K562 (cell line): ENCODE measurements around the gene TMPRSS6. TPM values are rescaled to one million over a fixed set of nuclear protein-coding genes. Genes with fewer than 3 reads are reported as not detected.
A peak's percentile ranks its signal among the peaks of the same experiment; 100 is the strongest.

Experiments used
- NEUROD1 ChIP-seq: fragments of 150-350 bp; IDR thresholded peaks from 2 replicates; pipeline ENCODE4 v1.6.1; 2014; ENCODE audit warnings: borderline replicate concordance, low read length, low read depth; ENCODE audit not compliant: partially characterized antibody
- NR2F6 ChIP-seq: fragments of 450-650 bp; formaldehyde crosslinking; IDR thresholded peaks from 2 replicates; pipeline ENCODE4 v1.4.0; 2020; ENCODE audit warnings: mild to moderate bottlenecking
- POLR2AphosphoS2 ChIP-seq: IDR thresholded peaks from 2 replicates; pipeline ENCODE4 v1.6.1; 2012; ENCODE audit warnings: low read length, improper control_type of control experiment
- TEAD4 ChIP-seq, 2 experiments: sonication (generic) in 1 of 2; formaldehyde crosslinking in 1 of 2; IDR thresholded peaks; 2 replicates each; pipeline versions ENCODE4 v1.6.1 to v1.8.0; 2012 to 2022; ENCODE audit warnings: borderline replicate concordance in 1 of 2, inconsistent platforms in 1 of 2, low read length in 1 of 2, mild to moderate bottlenecking in 1 of 2, missing genetic modification reagents in 1 of 2
- ZNF146 ChIP-seq: IDR thresholded peaks from one replicate; pipeline ENCODE4 v1.6.1; 2018; ENCODE audit warnings: missing compliant biosample characterization; ENCODE audit not compliant: unreplicated experiment
- ZNF347 ChIP-seq: fragments of 450-650 bp; formaldehyde crosslinking; IDR thresholded peaks from 2 replicates; pipeline ENCODE4 v1.4.0; 2020; ENCODE audit warnings: low read depth, mild to moderate bottlenecking, moderate library complexity
- polyA plus RNA-seq, 8 experiments: library from polyadenylated mRNA; depleted of rRNA in 4 of 8; stranded (reverse) in 5 of 8; unstranded in 3 of 8; fragments of >200 nt; fragmentation: Nextera tagmentation in 2 of 8; fragmentation: Illumina TruSeq in 1 of 8; extraction: Ambion mirVana in 2 of 8; extraction: Trizol in 1 of 8; gene quantifications; 2 replicates each; pipeline versions ENCODE4 v1.2.1 to v1.2.3, GENCODE V29; 2011 to 2014; ENCODE audit warnings: inconsistent platforms in 1 of 8, missing spikeins in 1 of 8
- total RNA-seq, 7 experiments: library from RNA; depleted of rRNA in 6 of 7; stranded (reverse); fragments of >200 nt in 6 of 7; fragmentation: Illumina TruSeq in 2 of 7; extraction: Trizol in 2 of 7; gene quantifications; 2 replicates each; pipeline versions ENCODE4 v1.2.1 to v1.2.3, GENCODE V29; 2011 to 2021; ENCODE audit warnings: low replicate concordance in 1 of 7
- TF ChIP-seq, protein P1 (sequence below): fragments of 150-350 bp; IDR thresholded peaks from 2 replicates; pipeline ENCODE4 v1.6.1; 2014; ENCODE audit warnings: low read depth, mild to moderate bottlenecking, low read length, borderline replicate concordance
- TF ChIP-seq, protein P2 (sequence below): fragments of 200-400 bp; formaldehyde crosslinking; IDR thresholded peaks from 2 replicates; pipeline ENCODE4 v1.6.1; 2017; ENCODE audit warnings: mild to moderate bottlenecking, low read depth, low read length, moderate library complexity
- TF ChIP-seq, protein P3 (sequence below): sonication (generic); formaldehyde crosslinking; IDR thresholded peaks from 2 replicates; pipeline ENCODE4 v1.9.0; 2022; ENCODE audit warnings: mild to moderate bottlenecking, missing genetic modification reagents
- TF ChIP-seq, protein P4 (sequence below): fragments of 200-800 bp; sonication (Bioruptor generic); IDR thresholded peaks from 2 replicates; pipeline ENCODE4 v1.6.1; 2017; ENCODE audit warnings: missing genetic modification characterization, missing compliant biosample characterization

The TMPRSS6 gene
- total and polyA plus RNA-seq, 9 of the 15 experiments (the other 6 are each of a cell fraction or from before 2014, with no cell fraction given) = 0.03 TPM; not detected in 8

DNA sequence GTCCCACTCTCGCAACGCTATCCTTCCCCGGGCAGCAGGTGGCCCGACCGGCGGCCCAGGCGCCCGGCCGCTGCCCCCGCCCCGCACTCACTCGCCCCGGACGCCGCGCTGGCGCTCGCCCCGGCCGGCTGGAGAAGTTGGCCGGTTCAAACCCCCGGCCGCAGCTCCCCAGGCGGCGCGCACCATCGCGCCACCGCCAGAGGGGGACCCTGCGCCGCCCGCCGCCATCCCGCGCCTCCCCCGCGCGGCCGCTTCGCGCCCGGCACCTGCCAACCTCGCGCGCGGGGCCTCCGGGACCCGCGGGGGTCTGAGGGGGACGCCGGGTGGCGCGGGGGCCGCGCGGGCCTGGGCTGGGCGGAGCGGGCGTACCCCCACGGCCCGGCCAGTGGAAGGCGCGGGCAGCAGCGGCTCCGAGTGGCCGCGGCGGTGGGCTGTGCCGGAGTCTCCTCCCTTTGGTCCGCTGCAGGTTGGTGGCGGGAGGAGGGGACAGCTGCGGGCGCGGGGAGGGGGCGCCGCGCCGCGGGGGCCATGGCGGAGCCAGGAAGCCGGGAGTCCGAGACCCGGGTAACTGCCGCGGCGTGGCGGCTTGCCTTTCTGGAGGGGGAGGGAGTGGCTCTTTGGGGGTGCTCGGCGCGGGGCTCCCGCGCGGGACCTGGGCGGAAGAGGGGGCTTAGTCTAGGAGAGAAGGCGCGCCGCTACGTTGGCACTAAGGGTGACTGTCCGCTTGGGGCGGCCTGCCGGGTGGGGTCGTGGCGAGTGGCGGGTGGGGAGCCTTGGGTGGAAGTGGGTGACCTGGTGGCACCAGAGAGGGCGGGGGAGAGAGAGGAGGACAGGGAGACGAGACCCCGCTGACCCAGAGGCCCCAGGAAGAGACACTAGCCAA is 90.0 kb downstream of the TMPRSS6 start, which contains the start of the genes MPST and TST (continued):
- TF ChIP-seq, protein P1, sequence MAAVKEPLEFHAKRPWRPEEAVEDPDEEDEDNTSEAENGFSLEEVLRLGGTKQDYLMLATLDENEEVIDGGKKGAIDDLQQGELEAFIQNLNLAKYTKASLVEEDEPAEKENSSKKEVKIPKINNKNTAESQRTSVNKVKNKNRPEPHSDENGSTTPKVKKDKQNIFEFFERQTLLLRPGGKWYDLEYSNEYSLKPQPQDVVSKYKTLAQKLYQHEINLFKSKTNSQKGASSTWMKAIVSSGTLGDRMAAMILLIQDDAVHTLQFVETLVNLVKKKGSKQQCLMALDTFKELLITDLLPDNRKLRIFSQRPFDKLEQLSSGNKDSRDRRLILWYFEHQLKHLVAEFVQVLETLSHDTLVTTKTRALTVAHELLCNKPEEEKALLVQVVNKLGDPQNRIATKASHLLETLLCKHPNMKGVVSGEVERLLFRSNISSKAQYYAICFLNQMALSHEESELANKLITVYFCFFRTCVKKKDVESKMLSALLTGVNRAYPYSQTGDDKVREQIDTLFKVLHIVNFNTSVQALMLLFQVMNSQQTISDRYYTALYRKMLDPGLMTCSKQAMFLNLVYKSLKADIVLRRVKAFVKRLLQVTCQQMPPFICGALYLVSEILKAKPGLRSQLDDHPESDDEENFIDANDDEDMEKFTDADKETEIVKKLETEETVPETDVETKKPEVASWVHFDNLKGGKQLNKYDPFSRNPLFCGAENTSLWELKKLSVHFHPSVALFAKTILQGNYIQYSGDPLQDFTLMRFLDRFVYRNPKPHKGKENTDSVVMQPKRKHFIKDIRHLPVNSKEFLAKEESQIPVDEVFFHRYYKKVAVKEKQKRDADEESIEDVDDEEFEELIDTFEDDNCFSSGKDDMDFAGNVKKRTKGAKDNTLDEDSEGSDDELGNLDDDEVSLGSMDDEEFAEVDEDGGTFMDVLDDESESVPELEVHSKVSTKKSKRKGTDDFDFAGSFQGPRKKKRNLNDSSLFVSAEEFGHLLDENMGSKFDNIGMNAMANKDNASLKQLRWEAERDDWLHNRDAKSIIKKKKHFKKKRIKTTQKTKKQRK = no peak
- TF ChIP-seq, protein P2, sequence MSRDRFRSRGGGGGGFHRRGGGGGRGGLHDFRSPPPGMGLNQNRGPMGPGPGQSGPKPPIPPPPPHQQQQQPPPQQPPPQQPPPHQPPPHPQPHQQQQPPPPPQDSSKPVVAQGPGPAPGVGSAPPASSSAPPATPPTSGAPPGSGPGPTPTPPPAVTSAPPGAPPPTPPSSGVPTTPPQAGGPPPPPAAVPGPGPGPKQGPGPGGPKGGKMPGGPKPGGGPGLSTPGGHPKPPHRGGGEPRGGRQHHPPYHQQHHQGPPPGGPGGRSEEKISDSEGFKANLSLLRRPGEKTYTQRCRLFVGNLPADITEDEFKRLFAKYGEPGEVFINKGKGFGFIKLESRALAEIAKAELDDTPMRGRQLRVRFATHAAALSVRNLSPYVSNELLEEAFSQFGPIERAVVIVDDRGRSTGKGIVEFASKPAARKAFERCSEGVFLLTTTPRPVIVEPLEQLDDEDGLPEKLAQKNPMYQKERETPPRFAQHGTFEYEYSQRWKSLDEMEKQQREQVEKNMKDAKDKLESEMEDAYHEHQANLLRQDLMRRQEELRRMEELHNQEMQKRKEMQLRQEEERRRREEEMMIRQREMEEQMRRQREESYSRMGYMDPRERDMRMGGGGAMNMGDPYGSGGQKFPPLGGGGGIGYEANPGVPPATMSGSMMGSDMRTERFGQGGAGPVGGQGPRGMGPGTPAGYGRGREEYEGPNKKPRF = no peak
- no peak for TF ChIP-seq NEUROD1
- TF ChIP-seq NR2F6 = no peak
- no peak for TF ChIP-seq ZNF146
- TF ChIP-seq, protein P3, sequence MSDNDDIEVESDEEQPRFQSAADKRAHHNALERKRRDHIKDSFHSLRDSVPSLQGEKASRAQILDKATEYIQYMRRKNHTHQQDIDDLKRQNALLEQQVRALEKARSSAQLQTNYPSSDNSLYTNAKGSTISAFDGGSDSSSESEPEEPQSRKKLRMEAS = no peak
- TF ChIP-seq, protein P4, sequence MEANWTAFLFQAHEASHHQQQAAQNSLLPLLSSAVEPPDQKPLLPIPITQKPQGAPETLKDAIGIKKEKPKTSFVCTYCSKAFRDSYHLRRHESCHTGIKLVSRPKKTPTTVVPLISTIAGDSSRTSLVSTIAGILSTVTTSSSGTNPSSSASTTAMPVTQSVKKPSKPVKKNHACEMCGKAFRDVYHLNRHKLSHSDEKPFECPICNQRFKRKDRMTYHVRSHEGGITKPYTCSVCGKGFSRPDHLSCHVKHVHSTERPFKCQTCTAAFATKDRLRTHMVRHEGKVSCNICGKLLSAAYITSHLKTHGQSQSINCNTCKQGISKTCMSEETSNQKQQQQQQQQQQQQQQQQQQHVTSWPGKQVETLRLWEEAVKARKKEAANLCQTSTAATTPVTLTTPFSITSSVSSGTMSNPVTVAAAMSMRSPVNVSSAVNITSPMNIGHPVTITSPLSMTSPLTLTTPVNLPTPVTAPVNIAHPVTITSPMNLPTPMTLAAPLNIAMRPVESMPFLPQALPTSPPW (CRISPR knock-in tag) = peak; percentile 84
- TF ChIP-seq POLR2AphosphoS2 = no peak
- TF ChIP-seq TEAD4 (IDR thresholded peaks at IDR 0.05; ENCODE audit: low read length) = no peak
- TF ChIP-seq TEAD4 (CRISPR knock-in tag; IDR thresholded peaks at IDR 0.05; ENCODE audit: borderline replicate concordance) = no peak
- no peak for TF ChIP-seq ZNF347
- TF ChIP-seq, all 486 proteins: peak for 44
